ENCODE data around the gene SEPTIN6. TPM values are rescaled to one million over a fixed set of nuclear protein-coding genes. Genes with fewer than 3 reads are reported as not detected.
A peak's percentile ranks its signal among the peaks of the same experiment; 100 is the strongest.

Gene SEPTIN6
- total RNA-seq, 1 donor from 2014 or later, result 21.7 TPM

GRCh38 chrX:119729408-119730201 is 36.6 kb upstream of the SEPTIN6 start:
- H3K27me3 ChIP-seq (ENCODE audit: low read depth), result no peaks in the 10 kb centered on the region
- DNase-seq, result peak; percentile 52
- H3K4me1 ChIP-seq, result no peaks in the 10 kb centered on the region
- no peak overlapping the region for H3K4me3 ChIP-seq
- no peaks in the 10 kb centered on the region for H3K36me3 ChIP-seq
- H3K27ac ChIP-seq, result no peak overlapping the region
- ATAC-seq, result peak; percentile 47 to 68
- intact Hi-C loops (cut with DNase I), result no loop called here
- no peaks in the 10 kb centered on the region for H3K9me3 ChIP-seq
- TF ChIP-seq CTCF (IDR thresholded peaks at IDR 0.05), result peak; percentile 49

GRCh38 chrX:119728487-119728886 is 35.5 kb upstream of the SEPTIN6 start:
- no peak for TF ChIP-seq CTCF (IDR thresholded peaks at IDR 0.05)
- no peaks in the 10 kb centered on the region for H3K9me3 ChIP-seq
- DNase-seq (no peak), ATAC-seq (no peak)
- H3K4me1 ChIP-seq, result no peaks in the 10 kb centered on the region
- H3K27me3 ChIP-seq (ENCODE audit: low read depth), result no peaks in the 10 kb centered on the region
- no peaks in the 10 kb centered on the region for H3K36me3 ChIP-seq
- no peak overlapping the region for H3K27ac ChIP-seq
- H3K4me3 ChIP-seq, result no peak overlapping the region
- intact Hi-C loops (cut with DNase I), result no loop called here

GRCh38 chrX:119726900-119727555 is 34.1 kb upstream of the SEPTIN6 start:
- H3K4me1 ChIP-seq, result no peaks in the 10 kb centered on the region
- H3K36me3 ChIP-seq, result no peaks in the 10 kb centered on the region
- H3K27ac ChIP-seq, result no peak overlapping the region
- H3K27me3 ChIP-seq (ENCODE audit: low read depth), result no peaks in the 10 kb centered on the region
- H3K4me3 ChIP-seq, result no peak overlapping the region
- no peak for ATAC-seq
- no peak for TF ChIP-seq CTCF (IDR thresholded peaks at IDR 0.05)
- intact Hi-C loops (cut with DNase I), result no loop called here
- DNase-seq, result no peak
- H3K9me3 ChIP-seq, result no peaks in the 10 kb centered on the region

- DNase-seq, result no peak
- intact Hi-C loops (cut with DNase I), result no loop called here
- H3K9me3 ChIP-seq, result no peaks in the 10 kb centered on the region
- H3K4me1 ChIP-seq, result no peaks in the 10 kb centered on the region
- no peaks in the 10 kb centered on the region for H3K36me3 ChIP-seq
- TF ChIP-seq CTCF (IDR thresholded peaks at IDR 0.05), result no peak
- H3K4me3 ChIP-seq, result no peak overlapping the region
- no peak for ATAC-seq
- H3K27ac ChIP-seq, result no peak overlapping the region
- H3K27me3 ChIP-seq (ENCODE audit: low read depth), result no peaks in the 10 kb centered on the region
These were observed 29.0 kb upstream of the SEPTIN6 start for GRCh38 chrX:119721926-119722325.

- H3K27ac ChIP-seq, result no peak overlapping the region
- ATAC-seq, result no peak
- no peaks in the 10 kb centered on the region for H3K27me3 ChIP-seq (ENCODE audit: low read depth)
- intact Hi-C loops (cut with DNase I), result no loop called here
- TF ChIP-seq CTCF (IDR thresholded peaks at IDR 0.05), result no peak
- H3K36me3 ChIP-seq, result no peaks in the 10 kb centered on the region
- no peak for DNase-seq
- no peaks in the 10 kb centered on the region for H3K9me3 ChIP-seq
- no peak overlapping the region for H3K4me3 ChIP-seq
- H3K4me1 ChIP-seq, result no peaks in the 10 kb centered on the region
These were observed 28.5 kb upstream of the SEPTIN6 start for GRCh38 chrX:119721487-119721886.
